HG03196 (cell line): Measurements from ENCODE around the gene BCR.

Source experiments
- ATAC-seq: cut with Tn5 transposase; IDR thresholded peaks from one replicate; pipeline ENCODE4 v1.9.1; 2021; ENCODE audit not compliant: unreplicated experiment

Gene BCR

DNA sequence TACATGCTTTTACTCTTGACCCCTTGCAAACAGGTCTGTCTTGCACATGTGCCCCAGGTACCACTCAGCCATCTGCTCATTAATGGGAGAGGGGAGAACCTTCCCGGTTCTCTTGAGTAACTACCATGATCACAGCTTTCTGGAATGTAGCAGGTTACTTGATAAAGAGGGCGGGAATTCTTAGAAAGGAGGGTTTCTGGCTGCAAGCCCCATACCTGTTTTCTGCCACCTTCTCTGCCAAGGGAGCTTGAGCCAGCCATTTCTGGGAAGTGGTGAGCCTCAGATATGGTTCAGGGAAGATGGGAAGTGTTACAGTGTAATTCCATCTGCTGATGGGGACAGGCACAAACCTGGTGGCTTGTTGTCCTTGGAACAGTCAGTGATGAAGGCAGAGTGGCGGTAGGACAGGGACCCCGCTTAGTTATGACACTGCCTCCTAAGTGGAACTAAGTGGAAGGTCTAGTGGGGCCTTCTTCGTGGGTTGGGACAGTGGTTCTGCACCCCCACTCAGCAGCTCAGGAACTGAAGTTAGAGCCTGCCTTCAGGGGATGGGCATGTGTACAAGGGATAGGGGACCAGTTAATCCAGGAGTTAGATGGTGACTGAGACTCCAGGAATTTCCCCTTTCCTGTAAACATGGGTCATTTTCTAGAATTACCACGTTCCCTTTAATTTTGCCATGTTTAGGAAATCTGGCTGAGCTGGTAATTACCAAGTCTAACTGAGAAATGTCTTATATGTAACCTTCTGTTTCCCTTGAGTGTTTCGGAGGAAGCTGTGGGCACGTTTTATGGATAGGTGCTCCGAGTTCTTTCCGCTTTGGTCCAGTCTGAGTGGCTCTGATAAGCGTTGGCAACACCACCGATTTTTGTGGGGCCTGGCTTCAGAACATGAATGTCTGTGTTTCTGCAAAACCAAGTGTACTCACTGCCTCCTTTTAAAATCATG is 35.3 kb downstream of the BCR start:
- ATAC-seq, result no peak

DNA sequence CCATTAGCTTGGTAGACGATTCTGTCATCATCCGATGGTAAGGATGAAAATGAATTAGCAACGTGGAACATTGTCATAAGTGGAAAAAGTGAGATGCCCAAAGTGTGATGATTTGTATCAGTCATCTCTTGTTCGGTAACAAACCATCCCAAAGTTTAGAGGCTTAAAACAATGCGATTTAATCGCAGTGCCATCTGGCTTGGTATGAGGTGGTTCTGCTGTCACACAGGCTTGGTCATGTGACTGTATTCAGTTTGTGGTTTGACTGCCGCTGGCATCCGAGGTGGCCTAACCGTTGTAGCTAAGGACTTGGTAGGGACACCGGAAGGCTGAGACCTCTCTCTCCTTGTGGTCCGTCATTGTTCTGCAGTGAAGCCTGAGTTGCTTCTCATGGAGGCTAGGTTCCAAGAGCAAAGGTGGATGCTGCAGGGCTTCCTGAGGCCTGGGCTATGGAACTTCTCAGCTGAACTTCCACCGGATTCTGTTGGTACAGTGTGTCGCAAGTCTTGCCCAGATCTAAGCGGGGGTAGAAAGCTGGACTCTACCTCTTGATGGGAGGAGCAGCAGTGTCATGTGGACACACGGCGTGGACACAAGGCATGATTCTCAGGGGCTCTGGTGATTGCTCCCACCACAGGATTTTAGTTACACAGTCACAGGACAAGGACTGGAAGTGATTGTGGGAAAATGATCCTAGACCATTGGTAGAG is 36.3 kb downstream of the BCR start:
- ATAC-seq, result no peak

DNA sequence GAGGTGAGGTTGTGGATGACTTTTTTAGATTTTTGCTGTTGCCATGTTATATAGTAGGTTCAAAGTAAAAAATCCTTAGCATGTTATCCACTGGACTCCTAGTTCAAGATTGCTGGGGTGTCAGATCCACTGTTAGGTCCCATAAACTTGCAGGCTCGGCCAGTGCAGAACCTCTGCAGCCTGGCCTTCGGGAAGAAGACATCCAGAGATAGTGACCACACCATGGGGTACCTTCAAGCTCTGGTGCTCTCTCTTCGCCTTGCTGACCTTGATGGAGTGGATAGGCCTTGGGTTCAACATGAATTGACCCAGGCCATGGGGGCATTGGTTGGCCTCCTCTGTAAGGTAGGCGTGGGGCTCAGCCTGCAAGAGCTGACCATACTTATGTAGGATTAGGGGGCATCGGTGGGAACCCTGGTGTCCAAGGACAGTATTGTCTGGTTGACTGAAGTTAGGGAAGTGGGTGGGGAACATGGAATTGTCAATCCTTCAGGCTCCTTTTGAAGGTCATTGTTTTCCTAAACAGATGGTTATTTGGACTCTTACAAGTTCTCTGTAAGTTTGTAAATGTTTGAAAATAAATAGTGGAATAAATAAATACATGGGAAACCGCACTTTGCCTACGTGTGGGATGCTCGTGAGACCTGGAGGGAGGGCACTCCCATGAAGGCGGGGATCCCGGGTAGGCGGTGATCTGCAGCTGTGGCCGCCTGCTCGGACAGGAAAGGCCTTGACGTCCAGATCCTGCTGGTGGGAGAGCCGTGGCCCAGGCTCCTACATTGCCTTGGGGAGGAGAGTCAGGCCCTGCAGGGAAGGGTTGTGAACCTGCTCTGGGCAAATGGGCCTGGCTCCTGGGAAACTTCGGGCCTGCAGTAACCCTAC is 37.1 kb downstream of the BCR start:
- no peak for ATAC-seq

GRCh38 chr22:23218053-23218866 is 38.0 kb downstream of the BCR start:
- ATAC-seq, result no peak

DNA sequence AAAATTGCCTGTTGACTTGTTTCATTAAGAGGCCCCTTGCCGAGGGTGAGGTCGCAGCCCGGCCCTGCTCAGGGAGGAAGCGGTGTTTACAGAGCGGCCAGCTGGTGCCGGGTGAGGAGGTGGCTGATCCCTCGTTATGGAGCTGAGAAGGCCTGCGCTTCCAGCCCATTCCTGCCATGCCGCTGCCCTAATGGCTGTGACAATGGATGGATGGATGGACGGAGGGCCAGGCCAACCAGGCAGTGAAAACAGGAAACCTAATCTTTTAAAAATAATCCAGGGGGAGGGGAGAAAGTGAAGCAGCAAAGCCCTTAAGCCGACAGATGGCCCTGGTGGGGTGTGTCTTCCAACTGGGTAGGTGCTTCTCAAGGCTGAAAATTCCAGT is 38.5 kb downstream of the BCR start:
- no peak for ATAC-seq

DNA sequence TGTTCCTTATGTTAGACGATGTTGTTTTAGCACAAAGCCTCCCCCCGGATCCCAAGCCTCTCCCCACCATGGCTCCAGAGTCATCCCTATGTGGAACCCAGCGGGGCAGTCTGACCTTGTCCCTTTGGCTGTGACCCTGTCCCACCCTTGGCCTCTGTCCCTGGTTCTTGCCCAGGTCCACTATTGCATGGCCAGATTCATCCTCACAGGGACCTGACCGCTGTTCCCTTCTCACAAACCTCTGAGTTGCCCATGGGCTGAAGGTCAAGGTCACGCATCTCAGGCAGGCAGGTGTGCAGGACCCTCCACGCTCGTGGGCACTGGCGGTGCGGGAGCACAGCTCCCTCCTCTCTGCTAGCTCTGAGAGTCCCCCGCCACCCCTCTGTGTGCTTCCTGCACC is 39.0 kb downstream of the BCR start:
- no peak for ATAC-seq

GRCh38 chr22:23219822-23220484 is 39.6 kb downstream of the BCR start:
- ATAC-seq, result peak; percentile 54

DNA sequence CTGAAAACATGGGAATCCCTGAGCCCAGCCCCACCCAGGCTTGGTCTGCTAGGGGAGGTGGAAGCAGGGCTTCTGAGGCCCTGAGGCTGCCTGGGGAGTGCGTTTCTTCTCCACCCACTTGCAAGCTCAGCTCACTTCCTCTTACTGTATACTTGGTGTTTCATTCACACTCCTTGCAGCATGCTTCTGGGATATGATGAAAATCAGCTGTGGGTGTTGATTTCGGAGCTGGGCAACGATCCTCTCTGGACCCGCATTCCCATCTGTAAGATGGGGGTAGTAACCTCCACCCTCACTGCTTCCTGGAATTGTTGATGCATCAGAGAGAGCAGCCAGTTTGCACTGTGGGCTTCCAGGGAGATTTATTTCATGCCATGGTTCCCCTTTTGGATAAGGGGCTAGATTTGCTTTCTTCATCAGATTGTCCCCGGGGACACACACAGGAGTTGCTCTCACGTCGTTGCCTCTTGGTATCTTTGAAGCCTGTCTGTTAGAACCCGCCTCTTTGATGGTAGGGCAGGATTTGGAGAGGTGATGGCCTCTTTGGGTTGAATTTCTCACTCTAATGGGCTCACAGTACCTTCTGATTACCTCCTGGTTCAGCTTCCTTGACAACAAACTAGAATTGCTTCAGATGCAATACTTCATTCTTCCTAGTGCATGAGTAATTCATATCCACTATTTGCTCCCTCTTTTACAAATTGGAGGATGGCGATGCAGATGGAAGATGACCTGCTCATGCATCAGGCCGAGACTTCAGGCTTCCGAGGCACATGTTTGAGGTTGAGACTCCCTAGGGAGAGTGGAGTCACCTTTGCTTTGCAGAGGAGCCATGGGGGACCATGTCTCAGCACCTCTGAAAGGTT is 40.4 kb downstream of the BCR start:
- ATAC-seq, result no peak

- ATAC-seq, result no peak
Observed at GRCh38 chr22:23221351-23221804, 41.1 kb downstream of the BCR start.

- no peak for ATAC-seq
Observed at GRCh38 chr22:23222033-23222792, 41.9 kb downstream of the BCR start.

GRCh38 chr22:23222793-23223568 is 42.7 kb downstream of the BCR start:
- no peak for ATAC-seq

GRCh38 chr22:23223569-23224317 is 43.4 kb downstream of the BCR start:
- no peak for ATAC-seq

- ATAC-seq, result no peak
Observed at GRCh38 chr22:23224846-23225245, 44.5 kb downstream of the BCR start.

- ATAC-seq, result no peak
Observed at GRCh38 chr22:23225337-23225723, 45.0 kb downstream of the BCR start.

- no peak for ATAC-seq
Observed at GRCh38 chr22:23225724-23226496, 45.6 kb downstream of the BCR start.

DNA sequence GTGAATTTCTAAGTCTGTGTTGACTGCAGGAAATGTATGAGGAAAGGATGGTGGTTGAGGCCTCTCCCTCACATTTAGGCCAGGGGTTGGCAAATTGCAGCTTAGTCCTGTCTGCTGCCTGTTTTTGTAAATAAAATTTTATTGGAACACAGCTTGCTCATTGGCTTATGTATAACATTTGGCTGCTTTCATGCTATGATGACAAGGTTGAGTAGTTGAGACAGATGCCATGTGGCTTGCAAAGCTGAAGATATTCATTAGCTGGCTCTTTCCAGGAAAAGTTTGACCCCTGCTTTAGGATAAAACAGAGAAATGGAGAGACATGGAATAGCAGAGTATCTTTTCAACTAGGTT is 46.2 kb downstream of the BCR start:
- ATAC-seq, result no peak
